SK-N-SH (cell line): ENCODE data around the gene CDH13. TPM values are rescaled to one million over a fixed set of nuclear protein-coding genes. Genes with fewer than 3 reads are reported as not detected.

ENCODE experiments used
- CTCF ChIA-PET: fragments of 300-600, 350-600 bp; formaldehyde crosslinking; extraction: SDS; loops from one replicate; lab custom pipeline; 2021; lab: Yijun Ruan, JAX
- POLR2A ChIA-PET: fragments of 350-600 bp; sonication (Branson Sonifier 250); formaldehyde crosslinking; extraction: SDS; loops from one replicate; lab custom pipeline; 2020; ENCODE audit warnings: antibody characterized with exemption, inconsistent platforms; lab: Yijun Ruan, JAX
- DNase-seq: peaks from one replicate; pipeline ENCODE4 v3.0.0; 2012
- H2AFZ ChIP-seq: fragments of 200-600 bp; sonication (generic); 2 replicates; pipeline ENCODE4 v1.8.1; 2016; ENCODE audit warnings: antibody characterized with exemption, mild to moderate bottlenecking, low read depth
- H3F3A ChIP-seq: fragments of 200-600 bp; sonication (generic); replicated peaks from 2 replicates; pipeline ENCODE3; 2016; ENCODE audit warnings: antibody characterized with exemption, mild to moderate bottlenecking; ENCODE audit not compliant: insufficient read depth
- H3K27ac ChIP-seq, 2 experiments: fragments of 200-500 bp in 1 of 2; fragments of 200-600 bp in 1 of 2; sonication (Bioruptor generic) in 1 of 2; sonication (generic), shearing (Covaris generic) in 1 of 2; 2 replicates each; pipeline versions ENCODE4 v1.5.1 to v1.6.1; 2014 to 2016; ENCODE audit warnings: low read depth in 2 of 2, inconsistent platforms in 1 of 2, low read length in 1 of 2, mild to moderate bottlenecking in 1 of 2, mixed read lengths in 1 of 2
- H3K27me3 ChIP-seq: fragments of 200-600 bp; sonication (generic), shearing (Covaris generic); 2 replicates; pipeline ENCODE4 v1.6.1; 2016; ENCODE audit warnings: mixed run types; ENCODE audit not compliant: insufficient read depth
- H3K36me3 ChIP-seq, 2 experiments: fragments of 200-500 bp in 1 of 2; fragments of 200-600 bp in 1 of 2; sonication (Bioruptor generic) in 1 of 2; sonication (generic) in 1 of 2; replicated peaks in 1 of 2; 2 replicates each; pipeline versions ENCODE3 to v1.5.1; 2014 to 2016; ENCODE audit warnings: low read length in 1 of 2, mild to moderate bottlenecking in 1 of 2; ENCODE audit not compliant: insufficient read depth in 2 of 2, control insufficient read depth in 1 of 2
- H3K4me1 ChIP-seq, 2 experiments: fragments of 200-500 bp in 1 of 2; fragments of 200-600 bp in 1 of 2; sonication (Bioruptor generic) in 1 of 2; sonication (generic), shearing (Covaris generic) in 1 of 2; 2 replicates each; pipeline versions ENCODE4 v1.5.1 to v1.6.1; 2014 to 2016; ENCODE audit warnings: low read depth in 1 of 2, low read length in 1 of 2, mixed run types in 1 of 2; ENCODE audit not compliant: insufficient read depth in 2 of 2, control insufficient read depth in 1 of 2
- H3K4me2 ChIP-seq: fragments of 200-600 bp; sonication (generic), shearing (Covaris generic); 2 replicates; pipeline ENCODE4 v1.6.1; 2017; ENCODE audit warnings: mixed run types
- H3K4me3 ChIP-seq, 2 experiments: fragments of 200-500 bp in 1 of 2; fragments of 200-600 bp in 1 of 2; sonication (Bioruptor generic) in 1 of 2; sonication (generic), shearing (Covaris generic) in 1 of 2; 2 replicates each; pipeline versions ENCODE4 v1.5.1 to v1.8.1; 2014 to 2016; ENCODE audit warnings: low read depth in 2 of 2, inconsistent platforms in 1 of 2, low read length in 1 of 2, mild to moderate bottlenecking in 1 of 2, mixed read lengths in 1 of 2, moderate library complexity in 1 of 2
- H3K79me2 ChIP-seq: fragments of 200-600 bp; sonication (generic); 2 replicates; pipeline ENCODE4 v1.8.1; 2017; ENCODE audit warnings: mild to moderate bottlenecking; ENCODE audit not compliant: insufficient read depth
- H3K9ac ChIP-seq: fragments of 200-600 bp; sonication (generic); 2 replicates; pipeline ENCODE4 v1.6.1; 2017; ENCODE audit warnings: mixed run types
- H3K9me2 ChIP-seq: fragments of 200-600 bp; sonication (generic); 2 replicates; pipeline ENCODE4 v1.6.1; 2017; ENCODE audit warnings: mixed run types
- H3K9me3 ChIP-seq: fragments of 200-600 bp; sonication (generic); 2 replicates; pipeline ENCODE4 v1.6.1; 2017; ENCODE audit warnings: mixed run types, mild to moderate bottlenecking, moderate library complexity
- H4K20me1 ChIP-seq: fragments of 200-600 bp; sonication (generic); 2 replicates; pipeline ENCODE4 v1.6.1; 2017; ENCODE audit warnings: mild to moderate bottlenecking, mixed run types; ENCODE audit not compliant: insufficient read depth
- CHD2 ChIP-seq: fragments of 150-350 bp; IDR thresholded peaks from 2 replicates; pipeline ENCODE4 v1.6.1; 2018; ENCODE audit warnings: low read length; ENCODE audit not compliant: partially characterized antibody
- EP300 ChIP-seq, 2 experiments: IDR thresholded peaks; 2 replicates each; pipeline versions ENCODE4 v1.4.0 to v1.6.1; 2012; ENCODE audit warnings: borderline replicate concordance in 1 of 2, low read depth in 1 of 2, low read length in 1 of 2
- EZH2phosphoT487 ChIP-seq: fragments of 200-600 bp; sonication (generic); IDR thresholded peaks from 2 replicates; pipeline ENCODE4 v1.6.1; 2017; ENCODE audit warnings: low read depth, mixed run types, mild to moderate bottlenecking, antibody characterized with exemption, moderate library complexity, borderline replicate concordance
- FOXJ3 ChIP-seq: sonication (generic); formaldehyde crosslinking; IDR thresholded peaks from 2 replicates; pipeline ENCODE4 v1.5.1; 2020; ENCODE audit warnings: mild to moderate bottlenecking, missing genetic modification reagents
- FOXM1 ChIP-seq: IDR thresholded peaks from 2 replicates; pipeline ENCODE4 v1.4.0; 2012; ENCODE audit warnings: low read depth, mild to moderate bottlenecking
- IRF3 ChIP-seq: fragments of 150-350 bp; IDR thresholded peaks from 2 replicates; pipeline ENCODE4 v1.6.1; 2016; ENCODE audit warnings: mild to moderate bottlenecking, low read depth, low read length
- MAX ChIP-seq: IDR thresholded peaks from 2 replicates; pipeline ENCODE4 v1.4.0; 2012; ENCODE audit warnings: low read depth
- MEF2A ChIP-seq: IDR thresholded peaks from 2 replicates; pipeline ENCODE4 v1.4.0; 2012; ENCODE audit warnings: low read depth, borderline replicate concordance
- MXI1 ChIP-seq: IDR thresholded peaks from 2 replicates; pipeline ENCODE4 v1.6.1; 2012; ENCODE audit warnings: mild to moderate bottlenecking, low read depth, low read length, improper control_type of control experiment
- PBX3 ChIP-seq: IDR thresholded peaks from 2 replicates; pipeline ENCODE4; 2012
- RAD21 ChIP-seq: IDR thresholded peaks from 2 replicates; pipeline ENCODE4 v1.6.1; 2012; ENCODE audit warnings: mild to moderate bottlenecking, low read length
- RCOR1 ChIP-seq: fragments of 150-350 bp; IDR thresholded peaks from 2 replicates; pipeline ENCODE4 v1.6.1; 2017; ENCODE audit warnings: antibody characterized with exemption, low read length
- RFX5 ChIP-seq: IDR thresholded peaks from 2 replicates; pipeline ENCODE4 v1.6.1; 2012; ENCODE audit warnings: mild to moderate bottlenecking, improper control_type of control experiment, low read length
- SMC3 ChIP-seq: IDR thresholded peaks from 2 replicates; pipeline ENCODE4 v1.6.1; 2012; ENCODE audit warnings: low read depth, low read length, improper control_type of control experiment
- TEAD4 ChIP-seq: IDR thresholded peaks from 2 replicates; pipeline ENCODE4 v1.4.0; 2012; ENCODE audit warnings: mild to moderate bottlenecking, borderline replicate concordance; ENCODE audit not compliant: insufficient read depth
- USF2 ChIP-seq: fragments of 150-350 bp; IDR thresholded peaks from 2 replicates; pipeline ENCODE4 v1.6.1; 2017; ENCODE audit warnings: antibody characterized with exemption, low read length, low read depth, borderline replicate concordance
- YY1 ChIP-seq: IDR thresholded peaks from 2 replicates; pipeline ENCODE4 v1.4.0; 2012; ENCODE audit warnings: low read depth, mild to moderate bottlenecking
- ZBTB33 ChIP-seq: IDR thresholded peaks from 2 replicates; pipeline ENCODE4 v1.4.0; 2012; ENCODE audit warnings: low read depth, borderline replicate concordance
- WGBS: methylation state at CpG from one replicate; pipeline ENCODE4 v1.1.6; 2017; ENCODE audit warnings: low lambda C conversion rate; 5-methylcytosine and 5-hydroxymethylcytosine counted together
- polyA plus RNA-seq, 3 experiments: library from polyadenylated mRNA; depleted of rRNA; stranded (reverse); fragments of >200 nt; gene quantifications; 2 replicates each; pipeline ENCODE4 v1.2.3, GENCODE V29; 2012

The CDH13 gene
- polyA plus RNA-seq, 1 of the 3 experiments (the other 2 are of a cell fraction), result 93.0 TPM

- no peak overlapping the region for H3K9ac ChIP-seq
- no peaks in the 10 kb centered on the region for H3K4me1 ChIP-seq
- WGBS, result 42% methylated on average over 7 of the region's 7 CpGs
- no peaks in the 10 kb centered on the region; the same call in none of the 2 replicates for H3K27me3 ChIP-seq
- no peaks in the 10 kb centered on the region for H3K9me2 ChIP-seq
- no peak overlapping the region for H3K27ac ChIP-seq
- ChIA-PET POLR2A (no interaction called here), CTCF (no interaction called here)
- H3K36me3 ChIP-seq, result no peaks in the 10 kb centered on the region
- no peak for DNase-seq
- no peaks in the 10 kb centered on the region for H3K79me2 ChIP-seq
- H3F3A ChIP-seq, result no peaks in the 10 kb centered on the region
- no peak overlapping the region for H2AFZ ChIP-seq
- H3K9me3 ChIP-seq, result no peaks in the 10 kb centered on the region
- TF ChIP-seq CHD2, result no peak
- no peak for TF ChIP-seq FOXJ3 (CRISPR knock-in tag)
- TF ChIP-seq EZH2phosphoT487, result no peak
- TF ChIP-seq MAX, result no peak
- no peak for TF ChIP-seq SMC3
- TF ChIP-seq USF2, result no peak
- no peak for TF ChIP-seq ZBTB33
- TF ChIP-seq IRF3, result no peak
- TF ChIP-seq MEF2A, result no peak
- TF ChIP-seq MXI1, result no peak
- TF ChIP-seq RFX5, result no peak
- no peak for TF ChIP-seq PBX3
- TF ChIP-seq RCOR1, result no peak
- no peak for TF ChIP-seq TEAD4
- no peak for TF ChIP-seq RAD21
- no peak for TF ChIP-seq EP300 (IDR thresholded peaks at IDR 0.05; ENCODE audit: borderline replicate concordance in 1 of 2, low read depth in 1 of 2, low read length in 1 of 2)
- no peak for TF ChIP-seq FOXM1
- no peak for TF ChIP-seq YY1
- TF ChIP-seq, all 33 proteins: peak for 0
- Histone ChIP-seq H3K4me2 (no peak overlapping the region), H4K20me1 (no peaks in the 10 kb centered on the region), H3K4me3 (no peak overlapping the region)
Observed at GRCh38 chr16:82601989-82602640, 24.7 kb upstream of the CDH13 start.
